Parathyroid adenoma (tissue), 2 donors: ENCODE results near the gene SNAP47.

Source experiments
- H2AFZ ChIP-seq: fragments of 300-600 bp; sonication (generic); one replicate; pipeline ENCODE4 v1.7.0; 2017; ENCODE audit warnings: antibody characterized with exemption, mild to moderate bottlenecking
- H3K27ac ChIP-seq: fragments of 300-600 bp; sonication (generic); one replicate; pipeline ENCODE4 v1.7.0; 2017
- H3K27me3 ChIP-seq: fragments of 300-600 bp; sonication (generic); one replicate; pipeline ENCODE4 v1.7.0; 2017; ENCODE audit warnings: low read length; ENCODE audit not compliant: control insufficient read depth, insufficient read depth
- H3K36me3 ChIP-seq: fragments of 300-600 bp; sonication (generic); one replicate; pipeline ENCODE4 v1.7.0; 2017; ENCODE audit warnings: low read length; ENCODE audit not compliant: control insufficient read depth, insufficient read depth
- H3K4me1 ChIP-seq: fragments of 300-600 bp; sonication (generic); one replicate; pipeline ENCODE4 v1.7.0; 2017; ENCODE audit warnings: control low read depth
- H3K4me2 ChIP-seq: fragments of 300-600 bp; sonication (generic); one replicate; pipeline ENCODE4 v1.7.0; 2017; ENCODE audit warnings: low read length
- H3K4me3 ChIP-seq: fragments of 300-600 bp; sonication (generic); one replicate; pipeline ENCODE4 v1.7.0; 2017; ENCODE audit warnings: low read depth, low read length
- H3K79me2 ChIP-seq: fragments of 300-600 bp; sonication (generic); one replicate; pipeline ENCODE4 v1.7.0; 2017; ENCODE audit warnings: control low read depth
- H3K9ac ChIP-seq: fragments of 300-600 bp; sonication (generic); one replicate; pipeline ENCODE4 v1.7.0; 2017; ENCODE audit warnings: mild to moderate bottlenecking
- H3K9me3 ChIP-seq: fragments of 300-600 bp; sonication (generic); one replicate; pipeline ENCODE4 v1.7.0; 2017; ENCODE audit warnings: low read length; ENCODE audit not compliant: control insufficient read depth
- TF ChIP-seq, protein P1 (sequence below): fragments of 300-600 bp; sonication (generic); IDR thresholded peaks from one replicate; pipeline ENCODE4 v1.7.0; 2017; ENCODE audit warnings: antibody characterized with exemption, mild to moderate bottlenecking
- donor health status: primary hyperparathyroidism.

Gene SNAP47

DNA sequence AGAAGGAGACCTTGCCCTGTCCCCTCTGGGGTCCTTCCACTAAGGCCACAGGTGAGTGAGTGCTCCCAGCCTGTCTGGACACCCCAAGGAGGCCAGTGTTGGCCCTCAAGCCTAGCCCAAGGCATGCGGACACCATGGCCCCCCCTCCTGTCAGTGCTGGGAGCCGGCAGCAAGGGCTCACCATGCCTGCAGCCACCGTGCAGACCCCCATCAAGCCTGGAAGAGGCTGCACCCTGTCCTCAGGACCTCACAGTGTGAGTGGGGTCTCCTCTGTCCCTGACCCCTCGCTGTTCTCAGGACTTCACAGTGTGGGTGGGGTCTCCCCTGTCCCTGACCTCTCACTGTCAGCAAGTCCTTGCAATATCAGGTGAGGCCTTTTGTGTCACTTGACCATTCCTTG lies 47.0 kb downstream of the SNAP47 start:
- Histone ChIP-seq H3K4me2 (no peak overlapping the region), H3K4me1 (peaks cover 2% of the 10 kb centered on the region), H3K4me3 (no peak overlapping the region), H3K27ac (no peak overlapping the region), H3K27me3 (no peaks in the 10 kb centered on the region), H3K36me3 (no peaks in the 10 kb centered on the region), H3K9ac (no peak overlapping the region), H3K79me2 (no peaks in the 10 kb centered on the region), H2AFZ (no peak overlapping the region), H3K9me3 (no peaks in the 10 kb centered on the region)
- TF ChIP-seq, protein P1, sequence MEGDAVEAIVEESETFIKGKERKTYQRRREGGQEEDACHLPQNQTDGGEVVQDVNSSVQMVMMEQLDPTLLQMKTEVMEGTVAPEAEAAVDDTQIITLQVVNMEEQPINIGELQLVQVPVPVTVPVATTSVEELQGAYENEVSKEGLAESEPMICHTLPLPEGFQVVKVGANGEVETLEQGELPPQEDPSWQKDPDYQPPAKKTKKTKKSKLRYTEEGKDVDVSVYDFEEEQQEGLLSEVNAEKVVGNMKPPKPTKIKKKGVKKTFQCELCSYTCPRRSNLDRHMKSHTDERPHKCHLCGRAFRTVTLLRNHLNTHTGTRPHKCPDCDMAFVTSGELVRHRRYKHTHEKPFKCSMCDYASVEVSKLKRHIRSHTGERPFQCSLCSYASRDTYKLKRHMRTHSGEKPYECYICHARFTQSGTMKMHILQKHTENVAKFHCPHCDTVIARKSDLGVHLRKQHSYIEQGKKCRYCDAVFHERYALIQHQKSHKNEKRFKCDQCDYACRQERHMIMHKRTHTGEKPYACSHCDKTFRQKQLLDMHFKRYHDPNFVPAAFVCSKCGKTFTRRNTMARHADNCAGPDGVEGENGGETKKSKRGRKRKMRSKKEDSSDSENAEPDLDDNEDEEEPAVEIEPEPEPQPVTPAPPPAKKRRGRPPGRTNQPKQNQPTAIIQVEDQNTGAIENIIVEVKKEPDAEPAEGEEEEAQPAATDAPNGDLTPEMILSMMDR = no peak

DNA sequence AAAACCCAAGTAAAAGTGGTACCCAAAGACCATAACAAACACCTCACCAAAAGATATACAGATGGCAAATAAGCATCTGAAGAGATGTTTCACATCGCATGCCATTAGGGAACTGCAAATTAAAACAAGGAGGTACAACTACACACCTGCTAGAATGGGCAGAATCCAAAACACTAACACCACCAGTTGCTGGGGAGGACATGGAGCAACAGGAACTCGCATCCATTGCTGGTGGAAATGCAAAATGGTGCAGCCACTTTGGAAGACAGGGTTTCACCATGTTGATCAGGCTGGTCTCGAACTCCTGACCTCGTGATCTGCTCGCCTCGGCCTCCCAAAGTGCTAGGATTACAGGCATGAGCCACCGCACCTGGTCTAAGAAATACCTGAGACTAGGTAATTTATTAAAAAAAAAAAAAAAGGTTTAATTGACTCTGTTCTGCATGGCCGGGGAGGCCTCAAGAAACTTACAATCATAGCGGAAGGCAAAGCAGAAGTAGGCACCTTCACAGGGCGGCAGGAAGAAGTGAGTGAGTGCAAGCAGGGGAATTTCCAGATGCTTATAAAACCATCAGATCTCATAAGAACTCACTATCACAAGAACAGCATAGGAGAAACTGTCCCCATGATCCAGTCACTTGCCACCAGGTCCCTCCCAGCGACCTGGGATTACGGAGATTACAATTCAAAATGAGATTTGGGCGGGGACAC lies 50.0 kb downstream of the SNAP47 start:
- H3K79me2 ChIP-seq = no peaks in the 10 kb centered on the region
- no peak overlapping the region for H2AFZ ChIP-seq
- H3K9ac ChIP-seq = no peak overlapping the region
- H3K9me3 ChIP-seq = no peaks in the 10 kb centered on the region
- no peaks in the 10 kb centered on the region for H3K27me3 ChIP-seq
- TF ChIP-seq, protein P1 = no peak
- no peaks in the 10 kb centered on the region for H3K36me3 ChIP-seq
- no peak overlapping the region for H3K27ac ChIP-seq
- no peak overlapping the region for H3K4me2 ChIP-seq
- peaks cover 2% of the 10 kb centered on the region for H3K4me1 ChIP-seq
- H3K4me3 ChIP-seq = no peak overlapping the region

- H3K9ac ChIP-seq = no peak overlapping the region
- H3K36me3 ChIP-seq = no peaks in the 10 kb centered on the region
- no peaks in the 10 kb centered on the region for H3K9me3 ChIP-seq
- no peak overlapping the region for H3K27ac ChIP-seq
- no peaks in the 10 kb centered on the region for H3K79me2 ChIP-seq
- peaks cover 2% of the 10 kb centered on the region for H3K4me1 ChIP-seq
- peak overlapping the region; percentile 93 for H2AFZ ChIP-seq
- TF ChIP-seq, protein P1 = no peak
- no peaks in the 10 kb centered on the region for H3K27me3 ChIP-seq
- no peak overlapping the region for H3K4me3 ChIP-seq
- no peak overlapping the region for H3K4me2 ChIP-seq
These were observed 50.8 kb downstream of the SNAP47 start for GRCh38 chr1:227785805-227786671.

- Histone ChIP-seq H3K27me3 (no peaks in the 10 kb centered on the region), H3K4me1 (peaks cover 2% of the 10 kb centered on the region), H3K79me2 (no peaks in the 10 kb centered on the region), H3K9ac (no peak overlapping the region), H2AFZ (peak overlapping the region; percentile 93), H3K27ac (peak overlapping the region; percentile 65), H3K4me3 (peak overlapping the region; percentile 48), H3K36me3 (no peaks in the 10 kb centered on the region), H3K4me2 (peak overlapping the region; percentile 78), H3K9me3 (no peaks in the 10 kb centered on the region)
- TF ChIP-seq, protein P1 = no peak
These were observed 51.7 kb downstream of the SNAP47 start for GRCh38 chr1:227786673-227787512.
